HG03521 (cell line): ENCODE measurements around the gene SLC6A6.

Source experiments
- ATAC-seq: cut with Tn5 transposase; IDR thresholded peaks from one replicate; pipeline ENCODE4 v1.9.1; 2021; ENCODE audit warnings: mild to moderate bottlenecking, moderate library complexity; ENCODE audit not compliant: unreplicated experiment

The SLC6A6 gene

DNA sequence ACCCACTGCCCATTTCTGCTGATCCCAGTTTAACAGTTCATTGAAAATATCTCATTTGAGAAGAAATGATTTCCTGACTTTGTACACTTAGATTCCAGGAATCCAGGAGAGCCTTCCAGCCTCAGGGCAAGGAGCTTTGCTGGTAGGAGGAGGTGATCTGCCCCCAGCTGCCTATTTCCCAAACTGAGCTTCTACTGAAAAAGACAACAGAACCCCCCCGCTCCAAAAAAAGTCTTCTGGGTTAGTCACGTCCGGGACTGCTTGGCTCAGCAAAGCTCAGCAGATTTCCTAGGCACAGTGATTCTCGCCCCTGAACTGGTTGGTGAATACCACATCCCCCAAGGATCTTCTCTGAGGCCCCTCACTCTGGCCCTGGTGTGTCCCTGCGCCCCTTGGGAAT, 13.1 kb downstream of the SLC6A6 start:
- ATAC-seq: no peak

DNA sequence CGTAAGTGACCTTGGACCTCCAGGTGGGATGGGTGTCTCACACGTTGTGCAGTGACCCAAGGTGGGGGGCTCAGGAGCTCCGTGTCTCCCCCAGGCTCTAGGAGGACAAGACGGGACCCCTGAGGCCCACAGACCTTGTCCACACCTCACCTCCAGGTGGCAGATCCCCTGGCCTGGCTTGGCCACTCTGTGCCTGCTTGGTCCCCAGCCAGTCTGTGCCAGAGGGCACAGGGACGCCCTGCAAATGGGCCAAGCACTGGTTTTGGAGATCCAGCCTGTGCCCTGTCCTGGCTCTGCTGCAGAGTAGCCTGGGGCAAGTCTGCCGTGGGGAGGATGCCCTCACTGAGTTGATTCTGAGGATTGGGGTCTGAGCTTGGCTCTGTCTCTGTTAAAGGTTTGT, 14.0 kb downstream of the SLC6A6 start:
- ATAC-seq: no peak

DNA sequence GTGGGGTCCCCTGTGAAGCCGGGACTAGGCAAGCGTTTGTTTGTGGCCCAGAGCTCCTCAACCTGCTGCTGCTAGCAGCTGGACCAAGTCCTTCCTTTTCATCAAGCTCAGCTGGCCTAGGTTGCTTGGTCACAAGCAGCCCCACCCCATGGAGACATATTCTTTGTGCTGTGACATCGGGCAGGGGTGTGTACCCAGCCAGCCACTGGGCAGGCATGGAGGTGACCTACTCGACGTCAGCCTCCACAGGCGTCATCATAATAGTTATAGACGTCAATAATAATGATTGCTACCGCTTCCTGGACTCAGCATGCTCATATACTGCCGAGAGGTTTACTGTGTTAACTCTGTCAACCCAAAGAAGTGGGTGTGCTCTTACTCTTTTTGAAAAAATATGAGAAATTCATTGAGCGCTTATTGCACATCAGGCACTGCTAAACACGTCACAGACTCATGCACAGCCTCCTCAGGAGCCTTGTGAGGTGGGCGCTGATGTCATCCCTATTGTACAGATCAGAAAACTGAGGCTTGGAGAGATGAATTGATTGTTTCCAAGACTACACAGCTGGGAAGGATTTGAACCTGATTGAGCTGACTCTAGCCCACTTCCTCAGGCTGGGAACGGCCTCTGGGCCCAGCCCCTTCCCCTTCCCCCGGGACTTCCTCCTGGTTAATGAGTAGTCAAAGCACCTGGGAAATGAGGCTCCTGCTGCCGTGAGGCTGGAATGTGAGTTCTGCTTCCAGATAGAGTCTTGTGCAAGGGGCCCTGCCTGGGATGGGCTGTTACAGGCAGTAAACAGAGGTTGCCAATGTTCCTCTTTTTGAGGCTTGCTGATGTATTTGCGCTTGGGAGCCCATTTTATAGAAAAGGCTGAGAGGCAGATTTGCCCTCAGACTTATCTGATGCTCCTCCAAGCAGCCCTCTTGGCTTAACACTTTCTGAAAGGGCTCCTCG, 16.2 kb downstream of the SLC6A6 start:
- no peak for ATAC-seq

DNA sequence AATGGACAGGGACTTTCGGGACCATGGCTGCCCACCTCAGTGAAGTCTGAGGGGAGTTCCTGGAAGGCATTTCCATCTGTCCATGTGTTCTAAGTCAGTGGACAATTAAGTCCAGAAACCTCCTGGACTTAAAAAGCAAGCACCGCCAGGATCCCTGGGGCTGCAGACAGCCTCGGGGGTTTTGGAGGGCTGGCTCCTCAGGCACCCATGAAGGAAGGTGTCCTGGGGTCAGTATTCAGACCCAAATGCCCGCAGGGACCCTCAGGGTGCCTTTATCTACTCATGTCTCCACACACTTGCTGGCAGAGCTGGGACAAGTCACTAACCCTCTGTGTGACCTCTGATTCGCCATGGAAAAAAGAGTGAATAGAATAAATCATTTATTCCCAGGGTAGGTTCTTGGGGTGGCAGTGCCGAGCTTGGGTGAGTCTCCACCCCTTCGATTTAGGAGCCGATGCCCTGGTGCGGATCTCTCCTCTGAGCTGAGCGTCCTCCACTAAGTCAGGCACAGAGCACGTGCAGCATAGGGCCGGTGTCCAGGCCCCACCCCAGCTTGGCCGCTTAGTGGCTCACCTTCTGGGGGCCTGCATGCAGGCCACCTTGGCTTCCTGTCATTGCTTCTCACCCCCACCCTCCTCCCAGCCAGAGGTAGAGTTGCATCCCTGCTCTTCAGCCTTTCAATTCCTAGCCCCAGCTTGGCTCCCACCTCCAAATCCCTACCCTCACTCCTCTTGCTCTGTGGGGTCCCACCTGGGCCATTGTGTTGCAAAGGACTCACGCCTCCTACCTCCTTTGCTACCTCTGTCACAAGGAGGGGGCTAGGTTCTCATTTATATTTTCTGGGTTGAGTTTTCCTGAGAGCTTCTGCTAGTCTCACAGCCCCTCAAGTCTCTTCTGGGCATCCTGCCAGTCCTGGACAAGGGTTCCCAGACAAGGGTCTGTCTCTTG, 19.9 kb downstream of the SLC6A6 start:
- no peak for ATAC-seq

DNA sequence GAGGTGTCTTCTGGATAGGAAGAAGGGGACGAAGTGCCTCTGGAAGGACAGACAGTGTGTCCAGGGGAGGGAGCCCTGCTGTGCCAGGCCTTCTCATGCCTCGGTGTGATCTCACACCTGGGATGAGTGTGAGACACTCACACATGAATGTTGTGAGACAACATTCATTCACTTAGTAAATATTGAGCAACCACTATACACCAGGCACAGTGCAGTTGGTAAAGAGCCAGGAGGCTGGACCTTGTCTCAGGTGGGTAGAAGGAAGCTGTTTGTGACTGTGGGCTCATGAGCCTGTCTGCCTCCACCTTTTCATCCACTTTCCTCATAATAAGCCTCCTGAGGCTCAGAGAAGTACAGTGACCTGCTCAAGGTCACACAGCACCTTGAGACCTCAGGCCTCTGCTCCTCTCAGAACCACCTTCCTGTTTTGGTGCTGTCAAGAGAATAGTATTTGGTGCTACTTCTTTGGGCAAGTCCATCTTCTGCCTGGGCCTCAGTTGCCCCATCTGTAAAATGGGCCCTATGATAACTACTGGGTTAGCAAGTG, 20.9 kb downstream of the SLC6A6 start:
- ATAC-seq: no peak

DNA sequence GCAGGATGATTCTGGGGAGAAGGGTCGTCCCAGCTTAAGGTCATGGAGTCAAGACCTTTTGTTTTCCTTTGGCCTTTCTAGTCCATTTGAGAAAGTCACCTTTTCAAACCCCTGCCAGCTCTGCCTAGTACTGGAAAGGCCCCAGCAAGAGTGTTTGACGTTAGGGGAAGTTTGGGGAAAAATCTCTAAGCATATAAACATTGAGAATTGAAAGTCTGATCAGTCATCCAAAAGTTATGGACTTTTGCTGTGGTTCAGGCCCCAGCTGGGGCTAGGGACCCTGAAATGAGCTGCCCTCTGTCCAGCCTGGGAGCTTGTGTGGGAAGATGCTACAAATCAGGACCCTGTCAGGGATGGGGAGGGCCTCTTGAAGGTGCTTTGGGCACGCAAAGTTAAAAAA, 21.6 kb downstream of the SLC6A6 start:
- ATAC-seq: no peak

DNA sequence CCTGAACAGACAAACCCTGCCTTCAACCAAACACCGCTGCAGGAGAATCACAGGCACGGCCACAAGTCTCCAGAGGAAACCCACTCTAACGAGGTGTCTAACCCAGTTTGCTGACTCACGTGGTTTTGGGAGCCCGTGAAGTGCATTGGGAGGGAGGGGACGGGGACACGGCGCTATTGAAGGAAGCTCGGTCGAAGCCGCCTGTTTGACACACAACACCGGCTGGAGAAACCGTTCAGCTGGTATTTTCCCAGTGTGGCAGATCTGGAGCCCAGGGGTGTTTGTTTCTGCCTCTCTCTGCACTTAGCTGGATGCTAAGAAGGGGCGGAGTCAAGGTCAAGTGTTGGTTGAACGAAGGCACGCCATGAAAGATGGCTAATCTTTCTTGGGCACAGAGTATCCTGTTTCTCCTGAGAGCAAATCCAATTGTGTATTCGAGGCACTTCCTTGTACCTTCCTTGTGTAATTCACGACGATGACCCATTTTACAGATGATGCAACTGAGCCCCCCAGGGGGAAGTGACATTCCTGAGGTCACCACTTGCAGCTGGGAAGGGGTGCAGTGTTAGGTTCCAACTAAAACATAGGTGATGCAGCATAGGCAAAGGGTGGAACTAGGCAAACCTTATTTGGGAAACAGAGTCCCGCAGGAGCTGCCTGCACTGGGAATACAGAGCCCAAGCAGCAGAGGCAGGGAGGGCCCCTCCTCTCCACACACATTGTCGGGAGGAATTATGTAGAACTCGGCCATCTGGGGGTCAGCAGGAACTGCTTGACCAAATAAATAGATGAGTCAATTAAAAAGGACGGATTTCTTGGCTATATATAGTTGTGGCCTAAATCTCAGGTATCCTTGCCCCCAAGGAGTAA, 22.5 kb downstream of the SLC6A6 start:
- no peak for ATAC-seq

DNA sequence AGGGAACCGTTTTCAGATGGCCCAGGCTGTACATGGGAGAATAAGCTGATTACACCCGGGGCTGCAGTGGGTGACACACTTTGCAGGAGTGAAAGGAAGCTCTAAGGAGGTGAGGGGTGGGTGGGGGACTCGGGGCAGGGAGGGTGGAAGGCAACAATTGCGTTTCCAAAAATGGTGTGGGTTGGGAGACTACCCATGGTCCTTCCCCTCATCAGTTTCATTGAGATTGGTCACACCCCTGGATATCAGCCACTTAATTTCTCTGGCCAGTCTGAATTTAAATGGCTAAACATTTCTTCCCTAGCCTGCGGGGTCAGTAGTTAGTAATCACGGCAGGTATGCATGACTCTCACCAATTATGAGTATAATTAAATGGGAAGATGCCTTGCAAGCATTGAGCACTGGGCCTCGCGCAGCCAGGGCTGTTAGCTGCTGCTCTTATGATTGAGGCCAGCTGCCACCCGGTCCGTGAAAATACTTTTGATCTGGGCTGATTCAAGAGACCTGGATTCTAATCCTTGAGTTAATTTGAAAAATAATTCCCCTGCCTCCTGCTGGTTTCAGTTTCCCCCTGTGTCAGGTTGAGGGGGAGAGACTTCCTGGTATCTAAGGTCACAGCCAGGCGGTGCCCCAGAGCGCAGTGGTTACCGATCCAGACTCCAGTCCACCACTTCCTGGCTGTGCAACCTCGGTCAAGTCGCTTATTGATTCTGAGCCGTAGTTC, 23.3 kb downstream of the SLC6A6 start:
- no peak for ATAC-seq

DNA sequence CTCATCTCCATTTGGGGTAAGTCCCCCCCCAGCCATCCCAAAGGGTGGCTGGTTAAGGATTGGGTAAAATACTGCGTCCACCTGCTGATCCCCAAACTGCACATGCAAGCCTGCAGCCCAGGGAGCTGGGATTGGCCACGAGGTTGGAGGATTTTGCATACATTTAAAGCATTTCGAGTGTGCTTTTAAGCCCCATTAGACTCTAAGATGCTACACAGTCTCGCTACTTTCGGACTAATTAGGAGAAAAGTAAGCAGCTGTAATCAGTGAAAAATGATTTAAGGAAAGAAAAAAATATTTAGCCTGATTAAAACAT, 23.9 kb downstream of the SLC6A6 start:
- ATAC-seq: no peak

DNA sequence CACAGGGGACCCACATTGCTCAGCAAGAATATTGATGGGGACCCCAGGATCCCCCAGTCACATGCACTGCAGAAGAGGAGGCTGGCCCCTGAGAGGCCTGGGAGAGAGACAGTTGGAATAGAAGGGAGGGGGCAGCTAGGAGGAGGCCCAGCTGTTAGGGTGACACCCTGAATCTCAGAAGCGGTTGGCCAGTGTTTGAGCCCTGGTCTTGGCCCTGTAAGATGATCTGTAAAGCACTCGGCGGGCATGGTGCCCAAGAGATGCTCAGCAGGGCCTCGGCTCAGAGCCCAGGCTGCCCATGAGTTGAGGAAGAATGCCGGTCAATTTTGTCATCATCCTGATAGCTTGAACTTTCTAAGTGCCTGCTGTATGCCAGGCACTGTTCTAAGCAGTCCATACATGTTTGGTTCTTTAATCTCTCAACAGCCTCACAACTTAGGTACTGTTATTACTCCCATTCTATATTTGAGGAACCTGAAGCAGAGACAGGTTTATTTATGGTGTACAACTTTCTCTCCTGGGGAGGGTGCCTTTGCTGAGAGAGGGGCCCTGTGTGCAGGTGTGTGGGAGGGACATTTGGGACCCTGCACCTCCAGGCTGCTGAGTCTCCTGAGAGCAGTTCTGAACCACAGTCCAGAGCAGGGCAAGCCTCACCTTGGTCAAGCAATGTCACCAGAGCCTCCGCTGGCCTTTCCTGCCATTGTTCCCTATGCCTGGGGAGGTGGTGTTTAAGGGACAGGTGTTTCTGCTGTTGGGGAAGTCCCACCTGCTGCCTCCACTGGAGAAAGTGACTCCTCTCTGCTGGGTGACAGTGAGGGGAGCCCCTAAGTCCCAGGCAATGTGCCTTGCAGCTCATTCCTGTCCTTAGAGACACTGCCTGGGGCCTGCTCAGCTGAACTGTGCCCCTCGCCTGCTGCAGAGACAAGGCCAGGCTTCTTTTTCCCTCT, 26.0 kb downstream of the SLC6A6 start:
- no peak for ATAC-seq

DNA sequence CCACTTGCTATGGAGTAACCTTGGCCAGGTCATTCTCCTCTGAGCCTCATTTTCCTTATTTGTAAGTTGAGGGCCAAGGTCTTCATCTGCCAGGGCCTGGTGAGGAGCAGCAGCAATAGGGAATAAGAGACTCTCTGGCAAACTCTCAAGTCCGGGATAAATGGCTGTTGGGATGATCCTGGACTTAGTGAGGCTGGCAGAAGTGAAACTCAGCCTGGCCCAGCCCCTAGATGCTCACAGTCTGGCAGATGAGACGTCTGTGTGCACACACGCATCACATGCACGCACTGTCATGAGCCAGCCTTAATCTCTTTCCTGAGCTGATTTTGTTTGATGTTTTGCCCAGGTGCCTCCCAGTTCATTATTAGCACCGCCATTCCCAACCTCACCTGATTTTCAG, 26.8 kb downstream of the SLC6A6 start:
- ATAC-seq: no peak

DNA sequence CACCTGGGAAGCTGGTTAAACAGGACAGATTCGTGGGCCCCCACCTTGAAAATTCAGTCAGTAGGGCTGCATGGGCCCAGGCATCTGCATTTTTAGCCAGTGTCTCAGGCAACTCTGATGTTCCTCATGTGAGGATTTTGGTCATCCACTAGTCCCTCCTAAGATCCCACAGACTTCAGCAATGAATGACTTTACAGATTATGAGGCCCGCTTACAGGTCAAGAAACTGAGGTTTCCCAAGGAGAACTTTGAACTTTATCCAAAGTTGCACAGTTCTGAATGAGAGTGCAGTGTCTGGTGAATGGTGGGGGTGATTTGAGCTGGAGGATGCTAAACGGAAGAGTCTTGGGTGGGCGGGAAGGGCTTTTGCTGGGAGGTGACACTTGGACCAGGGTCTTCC, 27.2 kb downstream of the SLC6A6 start:
- ATAC-seq: no peak

DNA sequence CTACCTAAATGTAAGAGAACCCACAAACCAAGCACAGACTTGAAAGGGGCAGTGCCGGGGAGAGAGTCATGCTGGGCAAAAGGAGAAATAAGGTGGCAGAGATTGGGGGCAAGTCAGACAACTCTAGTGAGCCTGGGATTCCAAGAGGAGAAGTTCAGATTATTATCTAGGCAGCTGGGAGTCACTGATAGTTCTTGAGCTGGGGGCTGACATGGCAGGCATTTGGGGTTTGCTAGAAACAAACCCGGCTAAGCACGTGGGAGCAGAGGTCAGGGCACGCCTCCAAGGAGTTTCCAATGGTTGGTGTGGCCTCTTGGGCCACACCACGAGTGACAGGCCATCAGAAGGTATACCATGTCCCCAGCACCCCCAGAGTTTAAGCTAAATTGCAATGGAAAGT, 27.6 kb downstream of the SLC6A6 start:
- no peak for ATAC-seq

DNA sequence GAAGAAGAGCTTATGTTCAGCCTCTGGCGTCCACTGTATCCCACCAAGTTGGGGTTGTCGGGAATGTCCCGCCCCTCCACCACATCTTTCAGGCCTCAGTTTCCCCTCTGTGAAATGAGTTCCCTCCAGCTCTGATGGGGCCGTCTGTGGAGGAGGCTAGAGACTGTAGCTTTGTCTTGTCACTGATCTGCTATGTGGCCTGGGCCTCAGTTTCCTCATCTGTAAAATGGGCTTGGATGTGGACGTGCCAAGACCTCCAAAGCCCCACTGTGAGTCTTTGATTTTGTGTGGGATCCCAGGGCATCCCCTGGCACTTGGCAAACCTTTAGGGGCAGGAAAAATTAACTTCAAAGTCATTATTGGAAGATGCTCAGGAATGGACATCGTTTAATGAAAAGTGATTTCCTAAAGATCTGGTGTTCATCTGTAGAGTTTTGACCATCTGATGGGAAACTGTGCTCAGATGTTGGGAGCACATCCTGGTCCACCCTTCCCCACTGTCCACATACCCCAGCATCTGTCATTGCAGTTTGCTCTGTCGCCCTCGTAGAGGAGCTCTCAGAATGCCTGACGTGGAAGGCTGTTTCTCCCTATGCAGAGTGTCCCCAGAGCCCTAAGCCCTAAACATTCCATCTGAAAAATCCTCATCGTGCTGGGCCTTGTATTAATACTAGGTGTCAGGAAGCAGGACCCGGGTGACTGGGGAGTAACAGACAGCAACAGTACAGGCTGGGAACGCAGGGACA, 28.5 kb downstream of the SLC6A6 start:
- ATAC-seq: no peak

DNA sequence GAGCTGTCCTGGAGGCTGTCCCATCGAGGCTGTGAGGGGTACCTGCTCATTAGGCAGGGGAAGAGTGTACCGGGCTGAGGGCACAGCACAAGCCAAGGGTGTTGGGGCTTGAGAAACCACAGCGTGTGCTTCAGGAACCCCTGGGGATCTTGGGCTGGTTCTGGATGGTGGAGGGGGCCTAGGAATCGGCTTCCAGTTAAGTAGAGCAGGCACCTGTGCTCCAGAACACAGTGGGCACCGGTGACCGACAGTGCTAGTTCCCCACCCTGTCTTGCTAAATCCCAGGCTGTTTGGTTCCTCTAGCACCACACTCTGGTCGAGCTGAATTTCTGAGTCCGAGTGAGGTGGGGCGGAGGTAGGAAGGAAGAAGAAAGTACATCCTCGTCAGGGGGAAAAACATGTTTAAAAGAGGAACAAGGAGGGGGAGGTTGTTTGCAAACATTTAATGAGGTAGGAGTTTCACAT, 29.1 kb downstream of the SLC6A6 start:
- peak; percentile 26 for ATAC-seq

DNA sequence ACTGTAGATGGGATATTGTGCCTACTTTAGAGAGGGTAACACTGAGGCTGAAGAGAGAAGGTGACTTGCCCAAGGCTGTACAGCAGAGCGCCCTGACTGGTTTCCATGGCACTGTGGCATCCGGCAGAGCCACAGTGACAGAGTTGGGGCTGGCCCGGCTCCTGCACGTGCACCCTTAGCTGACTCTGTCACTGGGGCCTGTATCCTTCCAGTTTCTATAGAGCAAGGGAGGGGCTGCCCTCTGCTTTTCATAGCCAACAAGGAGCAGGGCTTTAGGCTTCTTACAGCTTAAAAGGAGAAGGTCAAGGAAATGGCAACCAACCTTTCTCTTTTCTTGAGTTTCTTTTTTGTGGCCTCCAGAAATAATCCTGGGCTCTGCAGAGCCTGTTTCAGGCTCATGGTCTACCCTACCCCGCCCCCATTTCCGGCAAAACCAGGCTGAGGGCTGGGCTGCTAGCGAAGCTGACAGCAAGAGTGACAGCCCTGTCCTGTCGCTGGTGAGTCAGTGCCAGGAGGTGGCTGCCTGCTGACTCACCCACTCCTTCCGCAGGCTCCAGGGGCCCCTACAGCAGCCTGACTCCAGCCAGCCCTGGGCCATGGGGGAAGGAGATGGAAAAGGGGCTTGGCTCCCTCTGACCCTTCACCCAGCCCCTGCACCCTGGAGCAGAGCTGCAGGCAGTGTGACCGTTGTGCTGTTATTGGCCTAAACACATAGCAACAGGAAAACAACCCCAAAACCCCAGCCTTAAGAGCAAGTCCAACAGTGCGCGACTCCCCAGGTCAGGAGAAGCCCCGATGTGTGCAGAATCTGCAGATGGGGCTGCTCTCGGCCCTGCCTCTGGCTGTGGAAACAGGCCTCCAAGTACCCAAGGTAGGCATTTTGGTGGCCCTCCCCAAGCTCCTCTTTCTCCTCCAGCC, 29.8 kb downstream of the SLC6A6 start:
- ATAC-seq: peak; percentile 78

DNA sequence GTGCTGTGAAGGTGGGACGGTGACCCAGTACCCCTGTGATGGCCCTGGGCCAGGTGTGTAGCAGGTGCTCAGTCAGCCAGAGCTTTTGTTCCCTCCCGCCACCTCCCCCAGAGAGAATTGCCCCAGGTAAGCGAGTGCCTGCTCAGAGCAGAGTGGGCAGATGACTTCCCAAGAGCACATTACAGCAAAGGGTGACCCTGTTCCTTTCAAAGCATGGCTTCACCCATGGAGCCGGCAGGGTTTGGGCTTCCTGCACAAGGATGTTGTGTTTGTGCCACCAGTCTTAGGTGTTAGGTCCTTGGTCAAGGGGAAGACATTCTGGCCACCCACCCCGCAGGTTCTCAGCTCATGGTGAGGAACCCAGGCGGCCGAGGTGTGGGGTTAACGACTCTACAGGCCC, 30.7 kb downstream of the SLC6A6 start:
- no peak for ATAC-seq
